ENCODE data around the gene DPM3.

GRCh38 chr1:155169541-155169940, 29.2 kb upstream of the DPM3 start:
- TF ChIP-seq CTCF (IDR thresholded peaks at IDR 0.05), result no peak
- no peak for TF ChIP-seq POLR2A (IDR thresholded peaks at IDR 0.05)

All from testis (tissue), 2 donors.